IMR-90 (cell line): ENCODE results near the gene TEAD1. TPM values are rescaled to one million over a fixed set of nuclear protein-coding genes. Genes with fewer than 3 reads are reported as not detected.

Experiments used
- ATAC-seq: fragments of 200-7000 bp; cut with Tn5 transposase; 2 replicates; pipeline ENCODE4 v1.9.1; 2020; ENCODE audit warnings: low read depth, mild to moderate bottlenecking, moderate library complexity
- BruUV-seq: library from RNA; stranded (reverse); fragments of 400-500 nt; replicated peaks from 2 replicates; lab custom pipeline; 2021; lab: Mats Ljungman, UMichigan
- CTCF ChIA-PET: fragments of 300-600 bp; formaldehyde crosslinking; extraction: SDS; loops from one replicate; lab custom pipeline; 2021; ENCODE audit warnings: antibody characterized with exemption; lab: Yijun Ruan, JAX
- POLR2A ChIA-PET: fragments of 300-600 bp; sonication (Branson Sonifier 250); formaldehyde crosslinking; loops from one replicate; lab custom pipeline; 2022; ENCODE audit warnings: antibody characterized with exemption; ENCODE audit not compliant: unreplicated experiment; lab: Charles Lee
- DNase-seq: peaks from one replicate; pipeline ENCODE4 v3.0.0; 2013
- H2AFZ ChIP-seq: replicated peaks from 2 replicates; pipeline ENCODE3; 2013; ENCODE audit warnings: low read length, mild to moderate bottlenecking; ENCODE audit not compliant: poor library complexity
- H2AK5ac ChIP-seq: 2 replicates; pipeline ENCODE4 v1.6.1; 2013; ENCODE audit warnings: low read depth, low read length, inconsistent platforms
- H2AK9ac ChIP-seq: replicated peaks from 2 replicates; pipeline ENCODE3; 2013; ENCODE audit warnings: mild to moderate bottlenecking, low read depth, low read length, moderate library complexity; ENCODE audit not compliant: poor library complexity
- H2BK120ac ChIP-seq: 2 replicates; pipeline ENCODE4 v1.6.1; 2013; ENCODE audit warnings: low read depth, low read length, inconsistent platforms
- H2BK15ac ChIP-seq: 3 replicates; pipeline ENCODE4 v1.6.1; 2013; ENCODE audit warnings: low read depth, low read length, inconsistent platforms
- H2BK20ac ChIP-seq: 2 replicates; pipeline ENCODE4 v1.6.1; 2013; ENCODE audit warnings: low read depth, mild to moderate bottlenecking, inconsistent platforms, low read length, moderate library complexity
- H2BK5ac ChIP-seq: 2 replicates; pipeline ENCODE4 v1.6.1; 2013; ENCODE audit warnings: mild to moderate bottlenecking, low read depth, low read length, inconsistent platforms; ENCODE audit not compliant: poor library complexity, severe bottlenecking
- H3K14ac ChIP-seq: replicated peaks from 2 replicates; pipeline ENCODE4 v1.6.1; 2013; ENCODE audit warnings: low read depth, low read length, inconsistent platforms
- H3K18ac ChIP-seq: 2 replicates; pipeline ENCODE4 v1.6.1; 2013; ENCODE audit warnings: low read depth, low read length, control low read depth
- H3K23ac ChIP-seq: 2 replicates; pipeline ENCODE4 v1.6.1; 2013; ENCODE audit warnings: low read depth, low read length, inconsistent platforms
- H3K27ac ChIP-seq: 2 replicates; pipeline ENCODE4 v1.5.1; 2013; ENCODE audit warnings: mild to moderate bottlenecking, control low read depth, low read length; ENCODE audit not compliant: insufficient read depth
- H3K27me3 ChIP-seq: 2 replicates; pipeline ENCODE4 v1.6.1; 2013; ENCODE audit warnings: low read length; ENCODE audit not compliant: control insufficient read depth, insufficient read depth
- H3K36me3 ChIP-seq: 2 replicates; pipeline ENCODE4 v1.6.1; 2013; ENCODE audit warnings: low read length, mixed read lengths; ENCODE audit not compliant: control insufficient read depth, insufficient read depth
- H3K4ac ChIP-seq: 2 replicates; pipeline ENCODE4 v1.6.1; 2013; ENCODE audit warnings: low read depth, low read length, inconsistent platforms
- H3K4me1 ChIP-seq: 2 replicates; pipeline ENCODE4 v1.6.1; 2013; ENCODE audit warnings: low read length, mixed read lengths; ENCODE audit not compliant: control insufficient read depth, insufficient read depth
- H3K4me2 ChIP-seq: 2 replicates; pipeline ENCODE4 v1.6.1; 2013; ENCODE audit warnings: low read depth, mild to moderate bottlenecking, control low read depth, low read length, moderate library complexity
- H3K4me3 ChIP-seq: 2 replicates; pipeline ENCODE4 v1.5.1; 2013; ENCODE audit warnings: low read depth, mild to moderate bottlenecking, control low read depth, low read length, moderate library complexity; ENCODE audit not compliant: insufficient read depth
- H3K56ac ChIP-seq: 2 replicates; pipeline ENCODE4 v1.6.1; 2013; ENCODE audit warnings: low read length, inconsistent platforms; ENCODE audit not compliant: insufficient read depth; ENCODE audit errors: extremely low read depth
- H3K79me1 ChIP-seq, 2 experiments: 2 replicates each; pipeline ENCODE4 v1.6.1; 2013; ENCODE audit warnings: low read length in 2 of 2, inconsistent platforms in 1 of 2, low read depth in 1 of 2
- H3K9ac ChIP-seq: 2 replicates; pipeline ENCODE4 v1.6.1; 2013; ENCODE audit warnings: low read depth, low read length, control low read depth
- H3K9me1 ChIP-seq: 2 replicates; pipeline ENCODE4 v1.6.1; 2013; ENCODE audit warnings: low read length, inconsistent platforms; ENCODE audit not compliant: insufficient read depth
- H3K9me3 ChIP-seq: 2 replicates; pipeline ENCODE4 v1.6.1; 2013; ENCODE audit warnings: low read length; ENCODE audit not compliant: control insufficient read depth, insufficient read depth
- H4K20me1 ChIP-seq: 2 replicates; pipeline ENCODE4 v1.6.1; 2013; ENCODE audit warnings: low read length, inconsistent platforms; ENCODE audit not compliant: insufficient read depth
- H4K5ac ChIP-seq: 2 replicates; pipeline ENCODE4 v1.6.1; 2013; ENCODE audit warnings: mild to moderate bottlenecking, low read depth, low read length, control low read depth
- H4K8ac ChIP-seq, 2 experiments: 2 replicates each; pipeline ENCODE4 v1.6.1; 2013; ENCODE audit warnings: low read depth in 2 of 2, low read length in 2 of 2, control low read depth in 1 of 2, inconsistent platforms in 1 of 2
- H4K91ac ChIP-seq: 2 replicates; pipeline ENCODE4 v1.6.1; 2013; ENCODE audit warnings: low read depth, low read length, inconsistent platforms; ENCODE audit not compliant: insufficient read depth
- BHLHE40 ChIP-seq: fragments of 150-350 bp; IDR thresholded peaks from 2 replicates; pipeline ENCODE4 v1.6.1; 2016; ENCODE audit warnings: mild to moderate bottlenecking, low read depth, low read length
- CEBPB ChIP-seq: IDR thresholded peaks from 2 replicates; pipeline ENCODE4 v1.6.1; 2012; ENCODE audit warnings: low read depth, low read length, improper control_type of control experiment
- CHD1 ChIP-seq: IDR thresholded peaks from 2 replicates; pipeline ENCODE4 v1.6.1; 2012; ENCODE audit warnings: low read depth, low read length, improper control_type of control experiment
- FOS ChIP-seq: fragments of 150-350 bp; IDR thresholded peaks from 2 replicates; pipeline ENCODE4 v1.6.1; 2016; ENCODE audit warnings: low read depth, low read length
- MAFK ChIP-seq: IDR thresholded peaks from 2 replicates; pipeline ENCODE4 v1.6.1; 2012; ENCODE audit warnings: low read depth, low read length, improper control_type of control experiment
- MAZ ChIP-seq: IDR thresholded peaks from 2 replicates; pipeline ENCODE4 v1.6.1; 2012; ENCODE audit warnings: low read depth, mild to moderate bottlenecking, low read length, improper control_type of control experiment, moderate library complexity, borderline replicate concordance
- MXI1 ChIP-seq: IDR thresholded peaks from 2 replicates; pipeline ENCODE4 v1.6.1; 2012; ENCODE audit warnings: low read depth, mild to moderate bottlenecking, low read length, moderate library complexity, borderline replicate concordance
- NFE2L2 ChIP-seq: fragments of 150-350 bp; IDR thresholded peaks from 2 replicates; pipeline ENCODE4 v1.6.1; 2016; ENCODE audit warnings: low read depth, mild to moderate bottlenecking, low read length
- POLR2A ChIP-seq: IDR thresholded peaks from 2 replicates; pipeline ENCODE4 v1.6.1; 2012; ENCODE audit warnings: mild to moderate bottlenecking, low read depth, low read length
- RAD21 ChIP-seq: IDR thresholded peaks from 2 replicates; pipeline ENCODE4 v1.6.1; 2012; ENCODE audit warnings: low read length, improper control_type of control experiment
- RCOR1 ChIP-seq: IDR thresholded peaks from 2 replicates; pipeline ENCODE4 v1.6.1; 2012; ENCODE audit warnings: mild to moderate bottlenecking, low read length, improper control_type of control experiment; ENCODE audit not compliant: insufficient replicate concordance
- RFX5 ChIP-seq: IDR thresholded peaks from 2 replicates; pipeline ENCODE4 v1.8.0; 2012; ENCODE audit warnings: low read depth, mild to moderate bottlenecking, low read length, moderate library complexity
- SMC3 ChIP-seq: fragments of 150-350 bp; IDR thresholded peaks from 2 replicates; pipeline ENCODE4 v1.6.1; 2016; ENCODE audit warnings: low read depth, mild to moderate bottlenecking, antibody characterized with exemption, low read length, moderate library complexity
- WGBS, 2 experiments: methylation state at CpG; one replicate each; pipeline versions ENCODE4 v1.1.5 to v1.1.7; 2013; ENCODE audit warnings: missing lambda C conversion rate in 2 of 2; ENCODE audit not compliant: insufficient read length in 1 of 2; ENCODE audit errors: extremely low coverage in 2 of 2; 5-methylcytosine and 5-hydroxymethylcytosine counted together
- dilution Hi-C: fragments of 300-500 bp; cut with HindIII; formaldehyde crosslinking; loops from one replicate; pipeline ENCODE4 v1.14.3; 2018; ENCODE audit warnings: low sequenced_read_pairs; ENCODE audit not compliant: unreplicated experiment
- in situ Hi-C: fragments of 300-500 bp; cut with MboI; formaldehyde crosslinking; loops from 3 replicates; pipeline ENCODE4 v1.14.3; 2019; ENCODE audit warnings: low sequenced_read_pairs, inconsistent platforms, mixed read lengths
- intact Hi-C: fragments of 100-400 bp; cut with micrococcal nuclease; formaldehyde crosslinking; loops from 2 replicates; pipeline ENCODE4 v1.10.0; 2022
- polyA plus RNA-seq, 3 experiments: library from polyadenylated mRNA; depleted of rRNA; stranded (reverse); fragments of >200 nt; gene quantifications; 2 replicates each; pipeline ENCODE4 v1.2.3, GENCODE V29; 2012; ENCODE audit warnings: low replicate concordance in 1 of 3
- total RNA-seq: library from RNA; depleted of rRNA; stranded (reverse); fragments of >200 nt; gene quantifications from 2 replicates; pipeline ENCODE4 v1.2.3, GENCODE V29; 2012
- TF ChIP-seq, protein P1 (sequence below): conservative IDR thresholded peaks from 2 replicates; pipeline ENCODE4 v1.5.1; 2012; ENCODE audit warnings: mild to moderate bottlenecking, low read depth, low read length, improper control_type of control experiment
- TF ChIP-seq, protein P2 (sequence below): fragments of 150-350 bp; IDR thresholded peaks from 2 replicates; pipeline ENCODE4 v1.6.1; 2016; ENCODE audit warnings: low read depth, mild to moderate bottlenecking, low read length, moderate library complexity, borderline replicate concordance
- TF ChIP-seq, protein P3 (sequence below): fragments of 150-350 bp; IDR thresholded peaks from 2 replicates; pipeline ENCODE4 v1.6.1; 2017; ENCODE audit warnings: mild to moderate bottlenecking, antibody characterized with exemption, low read length, low read depth

Gene TEAD1
- total and polyA plus RNA-seq, 2 of the 4 experiments (the other 2 are of a cell fraction), result 51.8 to 69.2 TPM

DNA sequence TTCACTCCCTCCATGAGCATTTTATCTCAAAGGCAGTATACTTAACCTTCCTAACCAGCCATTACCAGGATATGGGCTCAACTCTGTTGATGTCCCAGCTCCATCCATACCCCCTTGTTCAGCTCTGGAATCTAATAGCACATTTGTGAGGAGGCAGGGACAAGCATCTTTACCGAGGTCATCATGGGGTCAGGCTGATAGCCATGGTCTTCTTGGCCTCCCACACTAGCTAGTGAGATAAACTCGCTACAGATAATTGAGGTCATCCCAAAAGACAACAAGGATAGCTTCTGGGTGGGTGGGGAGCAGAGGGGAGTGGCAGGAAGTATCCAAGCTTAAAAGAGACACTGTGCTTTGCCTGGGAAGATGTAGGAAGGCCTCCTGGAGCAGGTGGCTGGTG lies 193.3 kb downstream of the TEAD1 start:
- H3K4me1 ChIP-seq, result peaks cover 24% of the 10 kb centered on the region
- H3K4ac ChIP-seq, result 0 out of 2 replicates have a peak overlapping the region, but pooled peaks have one; percentile 6
- H3K9me3 ChIP-seq, result no peaks in the 10 kb centered on the region
- H2AFZ ChIP-seq, result peak overlapping the region; percentile 17
- no peak overlapping the region for H3K4me3 ChIP-seq
- no peak overlapping the region for H2BK20ac ChIP-seq
- peaks cover 50 to 92% of the 10 kb centered on the region in 2 experiments for H3K79me1 ChIP-seq
- H2AK9ac ChIP-seq, result no peak overlapping the region
- H3K9ac ChIP-seq, result no peak overlapping the region
- H4K5ac ChIP-seq, result no peak overlapping the region
- no CpG with 5 or more reads among the region's 2 CpGs for WGBS, 2 experiments
- no peaks in the 10 kb centered on the region for H3K27me3 ChIP-seq
- CTCF ChIA-PET, result no interaction called here
- TF ChIP-seq, protein P1, sequence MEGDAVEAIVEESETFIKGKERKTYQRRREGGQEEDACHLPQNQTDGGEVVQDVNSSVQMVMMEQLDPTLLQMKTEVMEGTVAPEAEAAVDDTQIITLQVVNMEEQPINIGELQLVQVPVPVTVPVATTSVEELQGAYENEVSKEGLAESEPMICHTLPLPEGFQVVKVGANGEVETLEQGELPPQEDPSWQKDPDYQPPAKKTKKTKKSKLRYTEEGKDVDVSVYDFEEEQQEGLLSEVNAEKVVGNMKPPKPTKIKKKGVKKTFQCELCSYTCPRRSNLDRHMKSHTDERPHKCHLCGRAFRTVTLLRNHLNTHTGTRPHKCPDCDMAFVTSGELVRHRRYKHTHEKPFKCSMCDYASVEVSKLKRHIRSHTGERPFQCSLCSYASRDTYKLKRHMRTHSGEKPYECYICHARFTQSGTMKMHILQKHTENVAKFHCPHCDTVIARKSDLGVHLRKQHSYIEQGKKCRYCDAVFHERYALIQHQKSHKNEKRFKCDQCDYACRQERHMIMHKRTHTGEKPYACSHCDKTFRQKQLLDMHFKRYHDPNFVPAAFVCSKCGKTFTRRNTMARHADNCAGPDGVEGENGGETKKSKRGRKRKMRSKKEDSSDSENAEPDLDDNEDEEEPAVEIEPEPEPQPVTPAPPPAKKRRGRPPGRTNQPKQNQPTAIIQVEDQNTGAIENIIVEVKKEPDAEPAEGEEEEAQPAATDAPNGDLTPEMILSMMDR, result no peak
- TF ChIP-seq MAFK (no peak), MAZ (no peak), FOS (no peak), NFE2L2 (no peak), BHLHE40 (no peak), MXI1 (no peak), POLR2A (no peak), RAD21 (no peak), RFX5 (no peak), CHD1 (no peak), CEBPB (no peak), SMC3 (no peak), RCOR1 (no peak)
- TF ChIP-seq, protein P2, sequence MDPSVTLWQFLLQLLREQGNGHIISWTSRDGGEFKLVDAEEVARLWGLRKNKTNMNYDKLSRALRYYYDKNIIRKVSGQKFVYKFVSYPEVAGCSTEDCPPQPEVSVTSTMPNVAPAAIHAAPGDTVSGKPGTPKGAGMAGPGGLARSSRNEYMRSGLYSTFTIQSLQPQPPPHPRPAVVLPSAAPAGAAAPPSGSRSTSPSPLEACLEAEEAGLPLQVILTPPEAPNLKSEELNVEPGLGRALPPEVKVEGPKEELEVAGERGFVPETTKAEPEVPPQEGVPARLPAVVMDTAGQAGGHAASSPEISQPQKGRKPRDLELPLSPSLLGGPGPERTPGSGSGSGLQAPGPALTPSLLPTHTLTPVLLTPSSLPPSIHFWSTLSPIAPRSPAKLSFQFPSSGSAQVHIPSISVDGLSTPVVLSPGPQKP, result no peak
- TF ChIP-seq, protein P3, sequence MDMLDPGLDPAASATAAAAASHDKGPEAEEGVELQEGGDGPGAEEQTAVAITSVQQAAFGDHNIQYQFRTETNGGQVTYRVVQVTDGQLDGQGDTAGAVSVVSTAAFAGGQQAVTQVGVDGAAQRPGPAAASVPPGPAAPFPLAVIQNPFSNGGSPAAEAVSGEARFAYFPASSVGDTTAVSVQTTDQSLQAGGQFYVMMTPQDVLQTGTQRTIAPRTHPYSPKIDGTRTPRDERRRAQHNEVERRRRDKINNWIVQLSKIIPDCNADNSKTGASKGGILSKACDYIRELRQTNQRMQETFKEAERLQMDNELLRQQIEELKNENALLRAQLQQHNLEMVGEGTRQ, result no peak
- no peak overlapping the region for H2BK5ac ChIP-seq
- H2BK15ac ChIP-seq, result no peak overlapping the region
- H4K8ac ChIP-seq, result no peak overlapping the region
- H4K20me1 ChIP-seq, result peaks cover 72% of the 10 kb centered on the region
- intact Hi-C loops, result no loop called here
- ATAC-seq (no peak), DNase-seq (no peak)
- no peak overlapping the region for H2BK120ac ChIP-seq
- H3K56ac ChIP-seq, result no peak overlapping the region
- in situ Hi-C loops, result no loop called here
- H3K14ac ChIP-seq, result peak overlapping the region; percentile 34
- H4K91ac ChIP-seq, result no peak overlapping the region
- H3K9me1 ChIP-seq, result peaks cover 36% of the 10 kb centered on the region
- no peak overlapping the region for H3K18ac ChIP-seq
- H3K23ac ChIP-seq, result peak overlapping the region; percentile 13
- dilution Hi-C loops, result no loop called here
- peaks cover 8% of the 10 kb centered on the region; the same call in 1 of the 2 replicates for H3K36me3 ChIP-seq
- POLR2A ChIA-PET, result no interaction called here
- no peak overlapping the region for H3K4me2 ChIP-seq
- no TSS peak for BruUV-seq
- H2AK5ac ChIP-seq, result no peak overlapping the region; the same call in 1 of the 2 replicates
- H3K27ac ChIP-seq, result no peak overlapping the region
